Eye (tissue), 1 donor: ENCODE results near the gene ZRANB3.
"Not testable (repeated sequence)": the region's sequence is repeated elsewhere in the genome, so short reads cannot be mapped to it uniquely, and the experiment has no call there.

Experiments used
- DNase-seq: peaks from one replicate; pipeline ENCODE4 v3.0.0-alpha.2; 2015

Gene ZRANB3

DNA sequence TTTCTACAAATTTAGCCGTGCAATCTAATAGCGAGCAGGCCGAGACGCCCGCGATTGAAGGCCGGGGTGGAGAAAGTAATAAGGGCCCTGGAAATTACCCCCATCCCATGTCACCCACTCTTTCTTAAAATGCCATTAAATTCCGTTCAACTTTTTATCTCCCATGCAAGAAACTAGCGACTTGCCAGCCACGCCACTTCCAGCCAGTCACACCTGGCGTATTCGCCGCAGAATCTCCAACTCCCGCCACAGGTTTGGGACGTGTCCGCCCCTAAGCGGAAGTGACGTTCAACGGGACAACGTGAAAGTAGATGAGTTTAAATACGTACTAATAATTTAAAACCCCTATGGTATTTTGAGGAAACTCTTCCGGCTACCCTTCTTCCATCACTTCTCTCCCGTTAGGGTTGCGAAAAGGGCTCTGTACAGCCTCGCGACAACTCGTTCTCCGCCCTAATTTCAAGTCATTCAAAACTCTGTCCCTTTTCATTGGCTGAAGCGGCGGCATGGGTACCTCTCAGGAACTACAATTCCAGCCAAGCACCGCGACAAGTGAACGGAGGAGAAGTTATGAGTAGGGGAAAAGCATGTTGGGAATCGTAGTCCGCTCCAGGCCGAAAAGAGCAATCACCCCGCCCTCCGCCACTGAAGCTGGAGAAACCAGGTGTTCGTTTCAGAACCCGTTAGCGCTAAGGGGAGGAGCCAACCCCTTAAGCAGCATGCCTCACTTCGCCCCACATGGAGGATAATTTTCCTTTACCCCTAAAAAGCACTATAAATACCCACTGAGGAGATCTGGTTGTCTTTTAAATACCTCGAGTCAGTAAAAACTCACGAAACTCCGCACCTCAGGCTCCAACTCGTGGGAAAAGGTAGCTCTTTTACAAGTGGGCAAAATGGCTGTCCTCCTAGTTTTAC is at the start of gene ZRANB3:
TSS of gene ZRANB3 (minus strand) at position 906 of the 918 bp plus-strand sequence.
- DNase-seq = peak; percentile 99

DNA sequence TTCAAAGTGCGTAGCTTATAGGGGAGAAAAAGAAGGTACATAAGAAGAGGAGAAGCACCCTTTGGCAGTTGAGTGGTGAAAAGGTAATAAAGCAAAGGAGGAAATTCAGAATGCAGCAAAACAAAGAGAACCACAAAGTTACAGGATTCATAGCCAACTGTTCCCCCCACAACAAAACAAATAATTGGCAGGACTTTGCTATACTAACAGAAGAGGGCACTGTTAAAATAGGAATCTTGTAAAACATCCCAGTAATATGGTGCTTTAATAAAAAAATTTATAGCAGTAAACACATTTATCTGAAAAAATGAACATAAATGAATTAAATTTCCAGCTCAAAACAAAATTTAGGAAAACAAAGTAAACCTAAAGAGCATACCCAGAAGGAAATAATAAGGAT is 42.6 kb upstream of the ZRANB3 start:
- DNase-seq = no peak

DNA sequence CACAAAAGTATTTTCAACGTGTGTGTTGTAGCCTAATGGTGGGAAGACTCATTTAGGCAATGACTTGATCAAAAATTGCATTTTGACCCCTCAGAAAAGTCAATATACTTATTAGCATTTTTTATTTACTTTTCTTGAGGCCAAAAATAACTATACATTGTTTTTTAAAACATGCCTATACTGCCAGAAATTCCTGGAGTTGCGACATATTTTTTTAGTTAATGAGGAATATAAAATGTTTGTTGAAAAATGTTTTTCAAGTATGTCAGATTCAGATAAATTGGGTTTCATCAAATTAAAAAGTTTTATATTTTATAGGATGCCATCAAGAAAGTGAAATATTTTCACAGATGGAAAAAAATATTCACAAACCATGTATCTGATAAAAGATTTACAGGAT is 39.9 kb upstream of the ZRANB3 start:
- no peak for DNase-seq

DNA sequence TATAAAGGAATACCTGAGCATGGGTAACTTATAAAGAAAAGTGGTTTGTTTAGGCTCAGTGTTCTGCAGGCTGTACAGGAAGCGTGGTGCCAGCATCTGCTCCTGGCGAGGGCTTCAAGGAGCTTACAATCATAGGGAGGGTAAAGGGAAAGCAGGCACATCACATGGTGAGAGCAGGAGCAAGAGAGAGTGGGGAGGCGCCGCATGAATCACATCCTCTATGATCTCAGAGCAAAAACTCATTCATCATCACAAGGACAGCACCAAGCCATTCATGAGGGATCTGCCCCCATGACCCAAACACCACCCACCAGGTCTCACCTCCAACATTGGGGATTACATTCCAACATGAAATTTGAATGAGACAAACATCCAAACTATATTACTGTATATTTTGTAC is 32.8 kb upstream of the ZRANB3 start:
- no peak for DNase-seq

DNA sequence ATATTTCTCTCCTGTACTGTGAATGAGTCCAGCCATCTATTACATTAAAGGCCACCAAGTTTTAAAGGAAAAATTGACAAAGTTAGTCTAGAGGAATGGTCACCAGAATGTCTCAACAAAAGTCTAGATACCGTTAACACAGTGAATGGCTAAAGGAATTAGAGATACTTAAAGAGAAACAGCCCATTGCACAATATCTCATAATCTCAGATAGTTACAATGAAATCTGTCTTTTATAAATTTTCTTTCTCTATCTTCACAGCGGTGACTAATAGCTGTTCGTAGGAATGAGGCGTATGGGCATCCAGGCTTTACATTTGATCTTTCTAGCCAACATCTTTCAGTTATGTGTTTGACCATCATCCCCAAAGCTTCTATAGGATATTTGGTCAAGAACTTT is 30.9 kb upstream of the ZRANB3 start:
- no peak for DNase-seq

DNA sequence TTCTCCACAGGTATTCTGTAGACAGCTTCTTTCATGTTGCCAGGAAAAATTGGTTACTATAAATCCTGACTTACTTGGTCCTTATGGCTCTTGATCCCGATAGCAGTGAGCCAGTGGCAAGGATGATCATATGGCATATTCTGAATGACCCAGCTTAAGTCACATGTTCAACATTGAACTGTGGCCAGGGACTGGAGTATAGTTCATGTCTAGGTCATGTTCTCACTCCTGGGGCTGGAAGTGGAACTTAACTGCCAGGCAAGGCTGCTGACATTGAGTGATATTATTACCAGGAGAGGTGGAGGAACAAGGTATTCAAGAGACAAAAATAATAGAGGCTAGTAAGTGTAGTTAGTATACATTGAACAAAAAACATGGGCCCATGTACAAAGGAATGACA is 26.5 kb upstream of the ZRANB3 start:
- DNase-seq = no peak

DNA sequence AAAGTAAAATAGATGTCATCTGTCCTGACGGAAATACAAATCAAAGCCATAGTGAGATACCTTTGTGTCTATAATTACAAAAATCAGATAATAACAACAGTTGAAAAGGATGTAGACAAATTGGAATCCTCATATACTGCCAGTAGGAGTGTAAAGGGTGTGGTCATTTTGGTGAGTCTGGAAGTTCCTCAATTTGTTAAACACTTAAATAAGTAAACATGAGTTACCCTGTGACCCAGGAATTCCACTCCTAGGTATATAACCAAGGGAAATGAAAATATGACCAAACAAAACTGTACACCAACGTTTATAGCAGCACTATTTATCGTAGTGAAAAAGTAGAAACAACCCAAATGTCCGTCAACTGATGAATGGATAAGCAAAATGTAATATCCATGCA is 24.3 kb upstream of the ZRANB3 start:
- no peak for DNase-seq

DNA sequence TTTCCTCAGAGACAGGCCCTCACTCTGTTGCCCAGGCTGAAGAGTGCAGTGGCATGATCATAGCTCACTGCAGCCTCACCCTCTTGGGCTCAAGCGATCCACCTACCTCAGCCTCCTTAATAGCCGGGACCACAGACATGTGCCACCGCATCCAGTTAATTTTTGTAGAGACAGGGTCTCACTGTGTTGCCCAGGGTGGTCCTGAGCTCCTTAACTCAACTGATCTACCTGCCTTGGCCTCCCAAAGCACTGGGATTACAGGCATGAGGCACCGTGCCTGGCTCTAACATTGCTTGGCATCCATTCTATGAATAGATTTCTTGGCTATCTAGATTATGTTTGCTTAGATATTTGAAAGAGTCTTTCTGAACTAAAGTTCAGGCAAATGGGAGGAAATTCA is 21.9 kb upstream of the ZRANB3 start:
- no peak for DNase-seq

DNA sequence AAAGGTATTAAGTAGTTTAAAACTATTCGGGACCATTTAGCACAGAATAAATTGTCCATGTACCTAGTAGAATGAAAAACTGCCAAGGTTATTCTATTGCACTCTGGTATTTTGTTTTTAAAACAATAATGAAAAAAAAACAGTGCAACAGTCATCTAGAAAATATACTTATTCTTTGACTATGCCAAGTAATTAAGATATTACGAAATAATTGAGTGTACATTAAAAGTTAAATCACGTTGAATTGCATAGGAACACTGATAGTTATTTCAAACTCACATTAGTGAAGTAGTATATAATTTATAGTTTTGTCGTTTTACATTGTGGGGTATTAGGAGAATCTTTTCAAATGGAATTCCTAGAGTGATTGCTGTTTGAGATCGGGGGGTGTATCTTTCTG is 20.3 kb upstream of the ZRANB3 start:
- no peak for DNase-seq

DNA sequence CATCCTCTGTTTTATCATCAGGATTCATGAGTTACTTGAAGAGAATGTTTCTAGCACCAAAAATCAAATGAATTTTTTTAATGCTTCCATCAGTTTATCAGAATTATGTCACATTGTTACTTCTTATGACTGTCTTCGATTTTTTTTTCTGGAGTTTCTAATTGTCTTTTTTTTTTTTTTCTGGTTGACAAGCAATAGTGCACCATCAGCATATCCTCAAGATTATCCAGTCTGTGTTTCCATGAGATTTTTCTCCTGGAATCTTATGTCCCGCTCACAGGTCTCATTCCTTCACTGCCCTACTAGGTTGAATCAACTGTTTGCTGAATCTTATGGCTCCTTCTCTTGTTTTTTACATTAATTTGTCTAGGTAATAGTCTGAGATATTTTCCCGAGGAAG is 16.3 kb upstream of the ZRANB3 start:
- DNase-seq = no peak

DNA sequence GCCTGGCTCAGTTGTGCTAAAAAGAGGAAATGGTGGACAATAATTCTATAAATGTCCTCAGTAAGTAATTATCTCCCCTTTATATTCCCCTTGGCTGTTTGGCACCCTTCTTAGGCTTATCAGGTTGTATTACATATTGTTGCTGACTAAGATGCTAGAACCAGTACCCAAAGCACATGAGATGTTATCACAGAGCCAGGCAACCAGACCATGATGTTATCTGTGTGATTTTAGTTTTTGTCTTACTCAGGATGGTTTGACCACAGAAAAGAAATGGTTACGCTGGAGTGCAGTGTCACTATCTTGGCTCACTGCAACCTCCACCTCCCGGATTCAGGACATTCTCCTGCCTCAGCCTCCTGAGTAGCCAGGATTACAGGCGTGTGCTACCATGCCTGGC is 15.4 kb upstream of the ZRANB3 start:
- no peak for DNase-seq

DNA sequence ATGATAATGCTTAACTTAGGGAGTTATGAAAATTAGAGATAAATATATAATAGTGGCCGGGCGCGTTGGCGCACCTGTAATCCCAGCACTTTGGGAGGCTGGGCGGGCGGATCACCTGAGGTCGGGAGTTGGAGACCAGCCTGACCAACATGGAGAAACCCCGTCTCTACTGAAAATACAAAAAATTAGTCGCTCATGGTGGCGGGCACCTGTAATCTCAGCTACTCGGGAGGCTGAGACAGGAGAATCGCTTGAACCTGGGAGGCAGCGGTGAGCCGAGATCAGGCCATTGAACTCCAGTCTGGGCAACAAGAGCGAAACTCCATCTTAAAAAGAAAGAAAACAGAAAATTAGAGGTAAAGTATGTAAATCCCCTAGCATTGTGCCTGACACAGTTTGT is 2.5 kb upstream of the ZRANB3 start:
- not testable (repeated sequence) for DNase-seq

DNA sequence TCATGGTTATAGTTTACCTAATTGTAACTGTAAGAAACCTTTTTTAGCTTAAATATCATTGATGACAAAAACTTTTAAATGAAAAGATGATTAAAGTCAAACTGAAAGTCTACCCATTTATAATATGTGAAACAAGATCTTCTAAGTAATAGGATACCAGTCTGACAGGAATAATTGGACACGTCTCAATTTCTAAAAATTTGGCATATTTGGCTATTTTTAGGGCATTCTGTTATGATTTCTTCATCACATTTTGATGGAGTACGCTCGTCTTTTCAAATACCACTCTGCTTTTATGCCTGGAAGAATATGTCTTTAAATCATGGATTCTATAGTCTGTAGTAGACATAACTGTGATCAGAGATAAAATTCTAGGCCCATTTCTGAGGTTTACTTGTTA is 1.6 kb upstream of the ZRANB3 start:
- peak; percentile 11 for DNase-seq

DNA sequence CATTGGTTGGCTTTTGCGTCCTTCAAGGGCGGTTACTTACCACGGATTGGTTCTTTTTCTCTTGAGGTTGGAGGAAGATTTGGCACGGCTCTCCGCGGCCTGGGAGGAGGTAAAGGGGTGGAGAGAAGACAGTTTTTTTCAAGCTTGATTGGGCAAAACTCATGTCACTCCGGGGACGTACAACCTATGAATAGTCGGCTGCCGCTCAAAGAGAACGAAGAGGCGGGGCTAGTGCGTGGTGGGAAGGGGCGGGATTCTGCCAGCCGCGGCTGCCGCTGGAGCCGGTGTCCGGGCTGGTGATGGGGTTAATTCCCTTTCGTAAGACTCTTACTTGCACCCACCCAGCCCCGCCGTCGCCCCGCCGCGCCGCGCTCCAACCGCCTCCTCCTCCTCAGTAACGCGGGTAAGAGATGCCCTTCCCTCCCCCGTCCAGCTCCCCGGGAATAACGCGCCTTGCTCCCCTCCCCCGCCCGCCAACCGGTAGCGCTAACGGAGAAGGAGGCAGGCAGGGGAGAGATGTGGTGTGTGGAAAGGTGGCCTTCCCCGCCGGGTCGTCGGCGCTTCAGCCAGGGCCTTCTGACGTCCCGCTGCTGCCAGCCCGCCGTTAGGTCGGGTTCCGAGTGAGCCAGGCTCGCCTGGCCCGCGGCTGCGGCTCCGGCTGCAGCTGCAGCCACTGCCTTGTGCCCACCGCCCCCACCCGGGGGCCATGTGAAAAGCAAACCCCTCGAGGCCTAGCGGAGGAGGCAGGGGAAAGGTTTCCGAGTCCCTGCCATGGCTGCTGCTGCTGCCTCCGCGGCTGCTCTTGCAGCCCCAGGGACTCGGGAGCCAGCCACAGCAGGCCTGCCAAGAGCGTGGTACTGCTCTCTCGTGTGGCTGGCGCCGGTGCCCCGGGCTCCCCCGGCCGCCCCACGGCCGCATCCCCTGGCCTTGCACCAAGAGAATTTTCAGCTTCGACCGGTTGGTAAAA is 496 bp upstream of the ZRANB3 start, which contains the start of gene R3HDM1:
TSS of gene R3HDM1 (plus strand) at position 254 of the 967 bp plus-strand sequence. CDS start 73,362 bp downstream, outside the sequence.
- peak; percentile 100 for DNase-seq

DNA sequence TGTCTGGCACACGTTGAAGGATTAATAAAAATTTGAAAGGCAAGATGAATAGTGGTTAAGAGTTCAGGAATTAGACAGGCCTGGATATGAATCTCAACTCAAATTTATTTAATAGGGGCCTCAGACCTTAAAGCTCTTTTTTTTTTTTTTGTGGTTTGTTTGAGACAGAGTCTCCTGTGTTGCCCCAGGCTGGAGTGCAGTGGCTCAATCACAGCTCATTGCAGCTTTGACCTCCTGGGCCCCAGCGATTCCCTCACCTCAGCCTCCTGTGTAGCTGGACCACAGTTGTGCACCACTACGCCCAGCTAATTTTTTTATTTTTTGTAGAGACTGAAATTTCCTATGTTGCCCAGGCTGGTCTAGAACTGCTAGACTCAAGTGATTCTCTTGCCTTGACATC is 3.0 kb downstream of the ZRANB3 start:
- no peak for DNase-seq

DNA sequence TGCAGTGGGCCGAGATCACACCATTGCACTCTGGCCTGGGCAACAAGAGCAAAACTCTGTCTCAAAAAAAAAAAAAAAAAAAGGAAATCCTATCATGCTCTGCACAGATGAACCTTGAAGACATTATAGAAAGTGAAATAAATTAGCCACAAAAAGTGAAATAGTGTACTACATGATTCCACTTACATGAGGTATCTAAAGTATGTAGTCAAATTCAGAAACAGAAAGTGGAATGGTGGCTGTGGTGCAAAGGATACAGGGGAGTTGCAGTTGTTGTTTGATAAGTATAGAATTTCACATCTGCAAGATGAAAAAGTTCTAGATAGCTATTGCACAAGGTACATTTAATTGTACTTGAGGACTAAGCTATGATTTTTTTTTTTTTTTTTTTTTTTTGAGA is 5.2 kb downstream of the ZRANB3 start:
- no peak for DNase-seq

DNA sequence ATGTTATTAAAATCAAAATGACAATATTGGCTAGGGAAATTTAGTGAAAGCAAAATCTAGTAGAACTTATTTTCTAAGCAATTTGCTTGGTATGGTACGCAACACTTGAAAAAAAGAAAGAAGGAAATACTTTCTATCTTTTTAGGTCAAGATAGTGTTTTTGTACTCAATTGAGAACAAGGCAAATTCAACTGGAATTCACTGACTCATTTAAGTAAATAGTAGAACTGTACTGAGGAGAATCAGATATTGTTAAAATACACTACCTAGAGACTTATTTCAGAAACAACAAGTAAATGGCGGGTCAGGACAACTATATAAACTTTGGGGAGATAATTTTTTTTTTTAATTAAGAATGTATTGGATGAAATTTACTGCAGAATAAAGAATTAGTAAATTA is 18.9 kb downstream of the ZRANB3 start:
- DNase-seq = no peak

DNA sequence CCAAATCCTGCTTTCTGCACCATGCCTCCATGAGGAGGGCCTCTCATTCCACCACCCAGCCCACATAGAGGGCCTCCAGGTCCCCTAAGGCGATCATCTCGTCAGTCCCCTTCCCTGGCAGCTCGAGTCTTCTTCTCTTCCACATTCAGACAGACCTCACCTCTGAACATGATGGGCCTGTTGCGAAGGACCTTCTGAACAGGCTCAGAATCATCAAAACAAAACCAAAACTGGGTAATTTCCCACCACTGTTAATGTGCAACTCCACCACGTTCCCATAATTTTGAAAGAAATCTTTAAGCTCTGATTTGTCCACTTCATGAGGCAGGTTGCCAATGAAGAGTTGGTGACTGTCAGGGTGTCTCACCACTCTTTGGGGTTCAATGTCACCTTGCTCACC is 20.4 kb downstream of the ZRANB3 start:
- DNase-seq = no peak

DNA sequence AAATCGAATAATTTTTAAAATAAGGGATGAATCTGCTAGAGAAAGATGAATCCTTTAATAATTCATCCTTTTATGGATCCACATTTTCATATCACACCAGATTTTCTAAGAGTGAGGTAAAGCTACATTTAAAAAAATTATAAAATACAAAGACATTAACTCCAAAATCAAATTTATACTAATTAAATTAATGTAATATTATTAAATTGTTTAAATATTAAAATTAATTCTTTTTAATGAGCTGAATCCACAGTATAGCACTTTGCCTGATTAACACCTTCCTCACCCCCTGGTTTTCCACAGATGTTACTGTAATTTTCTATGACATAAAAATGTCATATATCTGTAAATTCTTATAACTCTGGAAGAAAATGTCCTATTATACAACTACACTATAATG is 26.2 kb downstream of the ZRANB3 start:
- no peak for DNase-seq

DNA sequence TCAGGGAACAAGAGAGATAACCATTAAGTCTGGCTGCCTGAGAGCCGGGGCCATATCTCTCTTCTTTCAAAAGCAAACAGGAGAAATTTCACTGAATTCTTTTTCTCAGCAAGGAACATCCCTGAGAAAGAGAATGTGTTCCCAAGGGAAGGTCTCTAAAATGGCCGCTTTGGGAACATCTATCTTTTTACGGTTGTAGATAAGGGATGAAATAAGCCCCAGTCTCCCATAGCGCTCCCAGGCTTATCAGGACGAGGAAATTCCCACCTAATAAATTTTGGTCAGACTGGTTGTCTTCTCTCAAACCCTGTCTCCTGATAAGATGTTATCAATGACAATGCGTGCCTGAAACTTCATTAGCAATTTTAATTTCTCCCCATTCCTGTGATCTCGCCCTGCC is 32.4 kb downstream of the ZRANB3 start:
- DNase-seq = peak; percentile 2

DNA sequence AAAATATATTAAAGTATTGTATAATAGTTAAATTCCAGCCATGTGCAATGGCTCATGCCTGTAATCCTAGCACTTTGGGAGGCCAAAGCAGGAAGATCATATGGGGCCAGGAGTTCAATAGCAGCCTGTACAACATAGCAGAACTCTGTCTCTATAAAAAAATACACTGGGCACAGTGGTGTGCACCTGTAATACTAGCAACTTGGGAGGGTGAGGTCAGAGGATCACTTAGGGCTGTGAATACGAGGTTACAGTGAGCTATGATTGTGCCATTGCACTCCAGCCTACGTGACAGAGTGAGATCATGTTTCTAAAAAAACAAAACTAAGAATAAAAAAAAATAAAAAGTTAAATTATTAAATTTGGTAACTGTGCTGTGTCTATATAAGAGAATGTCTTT is 36.1 kb downstream of the ZRANB3 start:
- no peak for DNase-seq

DNA sequence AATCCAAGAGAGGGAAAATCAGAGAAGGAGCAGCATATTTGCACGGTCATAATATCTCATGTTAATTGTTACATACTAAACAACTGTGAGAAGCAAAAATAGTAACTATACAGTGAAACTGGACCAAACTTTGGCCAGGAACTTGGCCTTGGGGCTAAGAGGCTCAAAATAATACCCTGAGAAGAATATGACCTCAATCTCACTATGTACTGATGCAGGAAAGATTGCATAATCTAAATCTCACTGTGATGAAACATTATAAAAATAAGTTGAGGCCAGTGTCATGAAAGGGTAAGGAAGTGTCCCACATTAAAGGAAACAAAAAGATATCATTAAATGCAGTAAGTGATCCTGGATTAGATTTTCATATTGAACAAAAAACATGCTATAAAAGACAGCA is 36.5 kb downstream of the ZRANB3 start:
- no peak for DNase-seq

DNA sequence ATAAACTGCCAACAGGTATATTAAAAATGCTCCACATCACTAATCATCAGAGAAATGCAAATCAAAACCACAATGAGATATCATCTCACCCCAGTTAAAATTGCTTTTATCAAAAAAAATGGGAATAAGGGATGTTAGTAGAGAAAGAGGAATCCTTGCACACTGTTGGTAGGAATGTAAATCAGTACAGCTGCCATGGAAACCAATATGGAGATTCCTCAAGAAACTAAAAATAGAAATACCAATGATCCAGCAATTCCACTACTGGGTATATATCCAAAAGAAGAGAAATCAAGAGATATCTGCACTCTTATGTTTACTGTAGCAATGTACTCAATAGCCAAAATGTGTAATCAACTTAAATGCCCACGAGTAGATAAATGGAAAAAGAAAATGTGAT is 40.6 kb downstream of the ZRANB3 start:
- DNase-seq = no peak

DNA sequence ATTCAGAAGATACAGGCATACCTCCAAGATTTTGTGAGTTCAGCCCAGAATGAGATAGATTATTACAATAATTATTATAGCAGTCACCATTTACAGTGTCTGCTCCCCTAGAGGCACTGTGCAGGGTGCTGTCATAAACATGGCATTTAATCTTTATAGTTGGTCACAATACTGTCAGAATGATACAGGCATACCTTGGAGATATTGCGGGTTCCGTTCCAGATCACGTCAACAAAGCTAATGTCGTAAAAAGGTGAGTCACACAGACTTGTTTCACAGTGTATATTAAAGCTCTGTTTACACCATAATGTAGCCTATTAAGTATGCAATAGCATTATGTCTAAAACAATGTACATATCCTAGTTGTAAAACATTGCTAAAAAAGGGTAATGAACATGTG is 45.6 kb downstream of the ZRANB3 start:
- no peak for DNase-seq
